Fibroblast of pulmonary artery (primary cell): ENCODE data around the gene FZD8.
"Not testable (repeated sequence)": the region's sequence is repeated elsewhere in the genome, so short reads cannot be mapped to it uniquely, and the experiment has no call there.

Experiments used
- DNase-seq: peaks from one replicate; pipeline ENCODE4 v3.0.0-alpha.2; 2010; ENCODE audit warnings: low read depth
- H3K4me3 ChIP-seq: replicated peaks from 2 replicates; pipeline ENCODE4 v1.5.1; 2011; ENCODE audit warnings: low read depth, mild to moderate bottlenecking, control low read depth, low read length, moderate library complexity
- CTCF ChIP-seq: IDR thresholded peaks from 2 replicates; pipeline ENCODE4 v1.5.1; 2011; ENCODE audit warnings: mild to moderate bottlenecking, control low read depth, low read length, inconsistent platforms; ENCODE audit errors: missing control alignments

The FZD8 gene

GRCh38 chr10:35642035-35642792, at the start of gene FZD8:
TSS of gene FZD8 (minus strand) at chr10:35642296. CDS start at chr10:35641429, 867 bp downstream.
- H3K4me3 ChIP-seq, result peak within 1 kb of the TSS; percentile 67
- TF ChIP-seq CTCF, result peak; percentile 19
- DNase-seq, result peak; percentile 93

DNA sequence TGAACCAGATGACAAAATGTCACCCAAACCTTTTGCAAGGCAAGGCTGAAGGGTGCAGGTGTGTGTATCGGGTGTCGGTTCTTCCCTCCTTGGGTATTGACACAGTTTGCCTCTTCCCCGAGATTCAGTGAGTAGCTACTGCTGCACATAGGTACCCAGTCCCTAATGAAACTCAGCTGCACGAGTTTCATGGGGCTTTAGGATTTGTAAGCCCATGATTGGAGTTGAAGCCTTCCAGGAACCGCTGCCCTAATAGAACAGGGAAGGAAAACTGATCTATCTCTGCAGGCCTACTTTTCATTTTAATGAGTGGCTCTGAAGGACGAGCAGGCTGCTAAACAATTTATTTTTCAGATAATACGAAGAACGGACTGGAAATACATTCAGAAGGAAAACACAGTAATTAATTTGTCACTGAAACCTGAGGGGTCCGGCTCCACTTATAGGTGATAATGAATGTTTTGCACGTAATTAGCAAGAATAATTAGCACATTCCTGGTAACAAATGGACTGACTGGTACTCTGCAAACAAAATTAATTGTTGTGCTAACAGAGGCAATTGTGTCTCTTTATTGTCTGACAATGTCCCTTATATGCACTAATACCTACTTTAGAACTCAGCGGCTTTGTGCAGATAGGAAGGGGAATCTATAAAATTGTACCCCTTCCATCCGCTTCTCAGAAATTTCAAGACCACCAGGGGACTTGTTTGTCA, 49.6 kb upstream of the FZD8 start:
- TF ChIP-seq CTCF, result no peak
- no peak for DNase-seq
- no peak overlapping the region for H3K4me3 ChIP-seq

GRCh38 chr10:35690534-35690933, 48.4 kb upstream of the FZD8 start:
- TF ChIP-seq CTCF, result no peak
- no peak overlapping the region for H3K4me3 ChIP-seq
- DNase-seq, result no peak

- not testable (repeated sequence) for H3K4me3 ChIP-seq, DNase-seq
Measured at GRCh38 chr10:35685858-35686257, 43.8 kb upstream of the FZD8 start.

DNA sequence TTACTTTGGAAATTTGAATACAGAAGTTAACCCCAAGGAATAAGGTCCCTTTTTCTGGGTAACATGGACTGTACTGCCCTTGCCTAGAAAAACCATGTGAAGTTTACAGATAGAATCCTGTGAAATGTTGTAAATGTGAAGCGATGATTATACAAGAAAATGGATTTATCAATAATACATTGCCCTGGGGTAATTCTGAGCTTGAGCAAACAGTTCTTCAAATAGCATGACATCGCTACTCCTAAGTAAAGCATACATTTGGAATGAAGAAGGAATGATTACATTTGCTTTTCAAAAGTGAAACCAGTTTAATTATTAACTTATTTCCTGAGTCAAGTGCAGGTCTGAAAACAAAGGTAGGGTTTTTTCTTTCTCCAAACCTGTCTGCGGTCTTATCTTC, 43.3 kb upstream of the FZD8 start:
- no peak for DNase-seq
- H3K4me3 ChIP-seq, result no peak overlapping the region
- TF ChIP-seq CTCF, result no peak

DNA sequence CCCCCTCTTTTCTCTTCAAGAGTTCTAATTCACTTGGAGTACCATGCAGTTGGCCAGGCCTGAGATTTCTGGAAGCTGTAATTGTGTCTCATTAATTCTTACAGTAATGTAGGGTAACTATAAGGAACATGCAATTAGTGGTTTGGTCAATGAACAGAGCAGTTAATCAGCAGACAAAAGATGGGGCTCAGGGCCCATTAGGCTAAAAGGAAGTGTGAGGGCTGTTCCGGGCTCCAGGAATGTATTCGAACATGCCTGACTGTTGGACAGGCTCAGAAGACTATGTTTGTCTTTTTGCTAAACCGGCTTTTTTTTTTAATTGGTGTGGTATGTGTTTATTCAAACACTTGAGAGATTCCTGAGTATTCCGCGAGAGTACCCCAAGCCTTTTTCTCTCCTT, 42.5 kb upstream of the FZD8 start:
- no peak for TF ChIP-seq CTCF
- DNase-seq, result no peak
- no peak overlapping the region for H3K4me3 ChIP-seq

DNA sequence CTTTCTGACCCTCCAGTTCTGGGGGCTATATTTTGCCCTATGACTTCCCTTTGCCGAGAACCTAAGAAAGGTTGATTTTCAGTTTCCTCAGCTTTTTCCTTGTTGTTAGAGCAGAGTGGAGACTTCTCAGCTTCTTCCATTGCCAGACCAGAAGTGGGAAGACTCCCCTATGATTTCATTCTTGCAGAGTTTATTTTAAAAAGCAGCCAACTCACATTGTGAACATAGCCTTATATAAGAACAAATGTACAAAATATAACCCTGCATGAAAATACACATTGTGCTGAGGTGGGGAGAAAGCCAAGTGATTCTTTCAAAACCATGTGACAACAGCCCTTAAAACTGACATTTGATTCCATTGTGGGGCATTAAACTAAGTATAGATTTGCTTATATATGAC, 33.8 kb upstream of the FZD8 start:
- TF ChIP-seq CTCF, result no peak
- no peak overlapping the region for H3K4me3 ChIP-seq

More for the DNA sequence above, 33.8 kb upstream of the FZD8 start:
- DNase-seq, result no peak
